Mucosa of descending colon (tissue), 3 donors: ENCODE data around the gene SORCS2. TPM values are rescaled to one million over a fixed set of nuclear protein-coding genes. Genes with fewer than 3 reads are reported as not detected.

Experiments
- ATAC-seq: fragments of 200-7000 bp; cut with Tn5 transposase; one replicate; pipeline ENCODE4 v1.9.1; 2020; ENCODE audit warnings: mild to moderate bottlenecking, moderate library complexity
- DNase-seq, 3 donors: peaks; one replicate each; pipeline ENCODE4 v3.0.0-alpha.2; 2020
- H3K36me3 ChIP-seq: fragments of 200-600 bp; one replicate; pipeline ENCODE4 v1.8.0; 2021; ENCODE audit warnings: low read depth, mild to moderate bottlenecking
- H3K4me1 ChIP-seq: fragments of 200-600 bp; one replicate; pipeline ENCODE4 v1.8.0; 2021; ENCODE audit warnings: low read depth, mild to moderate bottlenecking
- H3K4me3 ChIP-seq: fragments of 200-600 bp; one replicate; pipeline ENCODE4 v1.8.0; 2021; ENCODE audit warnings: mild to moderate bottlenecking
- H3K9me3 ChIP-seq: fragments of 200-600 bp; one replicate; pipeline ENCODE4 v1.8.0; 2021; ENCODE audit warnings: mild to moderate bottlenecking
- intact Hi-C, 2 donors: fragments of 100-400 bp; cut with DNase I in 1 of 2; cut with micrococcal nuclease in 1 of 2; formaldehyde crosslinking; loops; one replicate each; pipeline versions ENCODE4 v1.11.0 to v1.11.1; 2022; cut with DNase I, micrococcal nuclease
- total RNA-seq, 3 donors: library from RNA; stranded (reverse); fragmentation: NEBNext Ultra II Directional in 2 of 3; extraction: Animal tissue kit (Norgen Biotek cat#: 25700) in 2 of 3; gene quantifications; one replicate each; pipeline versions ENCODE4 v1.2.1 to v1.2.4, GENCODE V29; 2021 to 2023
- TF ChIP-seq, protein P1 (sequence below): fragments of 200-600 bp; IDR thresholded peaks from one replicate; pipeline ENCODE4 v1.8.0; 2022; ENCODE audit warnings: antibody characterized with exemption, mild to moderate bottlenecking
- donor health status: DM: no; HTN: no; CAD: no; lungs with moderate emphysema.
- donor health status: DM: no; HTN: no; CAD: no.
- donor health status: DM: no; HTN: yes; CAD: no.

Gene SORCS2
- total RNA-seq, 3 donors from 2014 or later = 0.20 to 3.1 (median 1.5) TPM

- no peaks in the 10 kb centered on the region for H3K36me3 ChIP-seq
- H3K4me3 ChIP-seq = no peak overlapping the region
- H3K9me3 ChIP-seq = peaks cover 4% of the 10 kb centered on the region
- intact Hi-C loops = no loop called here
- no peaks in the 10 kb centered on the region for H3K4me1 ChIP-seq
- TF ChIP-seq, protein P1, sequence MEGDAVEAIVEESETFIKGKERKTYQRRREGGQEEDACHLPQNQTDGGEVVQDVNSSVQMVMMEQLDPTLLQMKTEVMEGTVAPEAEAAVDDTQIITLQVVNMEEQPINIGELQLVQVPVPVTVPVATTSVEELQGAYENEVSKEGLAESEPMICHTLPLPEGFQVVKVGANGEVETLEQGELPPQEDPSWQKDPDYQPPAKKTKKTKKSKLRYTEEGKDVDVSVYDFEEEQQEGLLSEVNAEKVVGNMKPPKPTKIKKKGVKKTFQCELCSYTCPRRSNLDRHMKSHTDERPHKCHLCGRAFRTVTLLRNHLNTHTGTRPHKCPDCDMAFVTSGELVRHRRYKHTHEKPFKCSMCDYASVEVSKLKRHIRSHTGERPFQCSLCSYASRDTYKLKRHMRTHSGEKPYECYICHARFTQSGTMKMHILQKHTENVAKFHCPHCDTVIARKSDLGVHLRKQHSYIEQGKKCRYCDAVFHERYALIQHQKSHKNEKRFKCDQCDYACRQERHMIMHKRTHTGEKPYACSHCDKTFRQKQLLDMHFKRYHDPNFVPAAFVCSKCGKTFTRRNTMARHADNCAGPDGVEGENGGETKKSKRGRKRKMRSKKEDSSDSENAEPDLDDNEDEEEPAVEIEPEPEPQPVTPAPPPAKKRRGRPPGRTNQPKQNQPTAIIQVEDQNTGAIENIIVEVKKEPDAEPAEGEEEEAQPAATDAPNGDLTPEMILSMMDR = no peak
- no peak for DNase-seq
- ATAC-seq = no peak
These were observed 366.1 kb downstream of the SORCS2 start for GRCh38 chr4:7558436-7558835.

DNA sequence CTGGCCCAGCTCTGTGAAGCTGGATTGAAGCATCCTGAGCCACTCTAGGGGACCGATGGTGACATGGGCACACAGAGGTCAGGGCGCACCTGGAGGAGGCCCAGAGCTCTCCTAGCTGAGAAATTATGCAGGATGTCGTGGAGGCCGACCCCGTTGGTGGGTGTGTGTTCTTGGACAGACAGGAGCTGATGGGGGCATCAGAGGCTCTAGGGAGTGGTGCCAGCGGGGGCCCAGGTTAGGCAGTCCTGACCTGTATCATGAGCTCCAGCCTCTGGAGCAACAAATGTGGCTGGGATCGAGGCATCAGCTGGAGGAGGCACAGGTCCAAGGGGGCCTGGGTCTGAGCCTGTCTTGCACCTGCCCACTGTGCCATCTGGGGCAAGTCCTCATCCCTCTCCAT lies 367.0 kb downstream of the SORCS2 start:
- ATAC-seq = no peak
- TF ChIP-seq, protein P1 = no peak

GRCh38 chr4:7559741-7560395 lies 367.5 kb downstream of the SORCS2 start:
- TF ChIP-seq, protein P1 = no peak
- DNase-seq = no peak
- Histone ChIP-seq H3K36me3 (no peaks in the 10 kb centered on the region), H3K4me1 (no peaks in the 10 kb centered on the region), H3K4me3 (no peak overlapping the region), H3K9me3 (no peaks in the 10 kb centered on the region)
- no peak for ATAC-seq
- intact Hi-C loops = no loop called here

More for the DNA sequence above, 367.0 kb downstream of the SORCS2 start:
- H3K4me3 ChIP-seq = no peak overlapping the region
- H3K36me3 ChIP-seq = no peaks in the 10 kb centered on the region
- H3K4me1 ChIP-seq = no peaks in the 10 kb centered on the region
- intact Hi-C loops = no loop called here
- H3K9me3 ChIP-seq = no peaks in the 10 kb centered on the region
- no peak for DNase-seq

DNA sequence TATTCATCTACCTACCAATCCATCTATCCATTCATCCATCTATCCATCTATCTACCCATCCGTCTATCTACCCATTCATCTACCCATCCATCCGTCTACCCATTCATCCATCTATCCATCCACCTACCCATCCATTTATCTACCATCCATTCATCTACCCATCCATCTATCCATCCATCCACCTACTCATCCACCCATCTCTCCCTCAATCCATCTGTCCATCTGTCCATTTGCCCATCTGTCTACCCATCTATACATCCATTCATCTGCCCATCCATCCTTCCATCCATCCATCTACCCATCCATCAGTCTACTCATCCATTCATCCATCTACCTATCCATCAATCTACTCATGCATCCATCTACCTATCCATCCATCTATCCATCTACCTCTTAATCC lies 369.2 kb downstream of the SORCS2 start:
- DNase-seq (no peak), ATAC-seq (no peak)
- H3K4me3 ChIP-seq = no peak overlapping the region
- no peaks in the 10 kb centered on the region for H3K36me3 ChIP-seq
- H3K4me1 ChIP-seq = no peaks in the 10 kb centered on the region
- TF ChIP-seq, protein P1 = no peak
- intact Hi-C loops = no loop called here
- H3K9me3 ChIP-seq = no peaks in the 10 kb centered on the region

DNA sequence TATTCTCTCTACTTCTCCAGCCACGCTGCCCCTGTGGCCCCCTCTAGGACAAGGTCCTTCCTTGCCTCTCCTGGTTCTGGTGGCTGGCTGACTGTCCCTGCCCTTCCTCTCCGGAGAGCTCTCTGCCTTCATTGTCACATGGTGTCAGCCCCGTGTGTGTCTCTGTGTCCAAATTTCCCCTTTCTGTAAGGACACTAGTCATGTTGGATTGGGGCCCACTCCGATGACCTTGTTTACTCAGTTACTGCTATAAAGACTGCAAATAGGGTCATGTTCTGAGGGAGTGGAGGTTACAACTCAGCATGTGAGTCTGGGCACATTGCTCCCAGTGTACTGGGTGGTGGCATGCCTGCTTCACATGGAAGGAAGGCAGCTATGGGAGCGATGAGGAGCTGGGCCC lies 371.9 kb downstream of the SORCS2 start:
- H3K9me3 ChIP-seq = no peaks in the 10 kb centered on the region
- no peaks in the 10 kb centered on the region for H3K36me3 ChIP-seq
- no peaks in the 10 kb centered on the region for H3K4me1 ChIP-seq
- no peak overlapping the region for H3K4me3 ChIP-seq
- DNase-seq = no peak
- TF ChIP-seq, protein P1 = no peak
- ATAC-seq = no peak
- intact Hi-C loops = no loop called here

GRCh38 chr4:7565483-7565882 lies 373.1 kb downstream of the SORCS2 start:
- ATAC-seq (no peak), DNase-seq (no peak)
- TF ChIP-seq, protein P1 = no peak
- intact Hi-C loops = no loop called here
- Histone ChIP-seq H3K36me3 (no peaks in the 10 kb centered on the region), H3K4me1 (no peaks in the 10 kb centered on the region), H3K9me3 (no peaks in the 10 kb centered on the region), H3K4me3 (no peak overlapping the region)
